Liver (tissue), 9 donors: Measurements from ENCODE around the gene CMIP. TPM values are rescaled to one million over a fixed set of nuclear protein-coding genes. Genes with fewer than 3 reads are reported as not detected.

Experiments used
- DNase-seq: peaks from one replicate; pipeline ENCODE4 v3.0.0-alpha.2; 2017; ENCODE audit warnings: low spot score
- H3K27ac ChIP-seq, 2 donors: one replicate each; pipeline ENCODE4 v1.7.0; 2013; ENCODE audit warnings: inconsistent platforms in 2 of 2, low read length in 2 of 2, control low read depth in 1 of 2, low read depth in 1 of 2, mild to moderate bottlenecking in 1 of 2
- H3K27me3 ChIP-seq, 4 donors: one replicate each; pipeline versions ENCODE4 v1.6.1 to v1.7.0; 2013; ENCODE audit warnings: low read length in 3 of 4, inconsistent platforms in 1 of 4, mild to moderate bottlenecking in 1 of 4, moderate library complexity in 1 of 4; ENCODE audit not compliant: control insufficient read depth in 4 of 4, insufficient read depth in 4 of 4
- H3K36me3 ChIP-seq, 4 donors: one replicate each; pipeline versions ENCODE4 v1.6.1 to v1.7.0; 2013; ENCODE audit warnings: low read length in 3 of 4, mild to moderate bottlenecking in 3 of 4, low read depth in 1 of 4, moderate library complexity in 1 of 4; ENCODE audit not compliant: control insufficient read depth in 4 of 4, insufficient read depth in 3 of 4
- H3K4me1 ChIP-seq, 4 donors: one replicate each; pipeline versions ENCODE4 v1.6.1 to v1.7.0; 2013; ENCODE audit warnings: low read length in 3 of 4, mild to moderate bottlenecking in 3 of 4, moderate library complexity in 1 of 4; ENCODE audit not compliant: control insufficient read depth in 4 of 4, insufficient read depth in 4 of 4
- H3K4me3 ChIP-seq, 3 donors: one replicate each; pipeline versions ENCODE4 v1.6.1 to v1.7.0; 2013; ENCODE audit warnings: low read length in 3 of 3, control low read depth in 1 of 3, low read depth in 1 of 3, mild to moderate bottlenecking in 1 of 3
- H3K9ac ChIP-seq, 2 donors: one replicate each; pipeline ENCODE4 v1.7.0; 2013; ENCODE audit warnings: low read length in 2 of 2, mild to moderate bottlenecking in 2 of 2, moderate library complexity in 2 of 2, control low read depth in 1 of 2, low read depth in 1 of 2
- H3K9me3 ChIP-seq, 4 donors: one replicate each; pipeline versions ENCODE4 v1.6.1 to v1.7.0; 2013; ENCODE audit warnings: low read length in 3 of 4; ENCODE audit not compliant: control insufficient read depth in 4 of 4
- FOXA1 ChIP-seq: IDR thresholded peaks from 2 replicates; pipeline ENCODE4 v1.6.1; 2016; ENCODE audit warnings: antibody characterized with exemption
- HNF4G ChIP-seq: IDR thresholded peaks from 2 replicates; pipeline ENCODE4 v1.6.1; 2016; ENCODE audit warnings: antibody characterized with exemption
- RAD21 ChIP-seq, 2 donors: IDR thresholded peaks; 2 replicates each; pipeline ENCODE4 v1.6.1; 2016; ENCODE audit warnings: antibody characterized with exemption in 2 of 2, mild to moderate bottlenecking in 2 of 2
- SP1 ChIP-seq: IDR thresholded peaks from 2 replicates; pipeline ENCODE4 v1.6.1; 2018; ENCODE audit warnings: antibody characterized with exemption, mild to moderate bottlenecking
- TAF1 ChIP-seq: conservative IDR thresholded peaks from 2 replicates; pipeline ENCODE4 v1.6.1; 2016; ENCODE audit warnings: antibody characterized with exemption, mild to moderate bottlenecking
- WGBS: extraction: QIAGEN DNeasy Blood & Tissue Kit; methylation state at CpG from one replicate; pipeline ENCODE4 v1.1.7; 2013; 5-methylcytosine and 5-hydroxymethylcytosine counted together
- polyA plus RNA-seq, 2 donors: library from polyadenylated mRNA; stranded (reverse) in 1 of 2; unstranded in 1 of 2; fragments of 200-250 nt in 1 of 2; fragments of >200 nt in 1 of 2; fragmentation: Nextera tagmentation in 1 of 2; extraction: Ambion mirVana in 1 of 2; gene quantifications; one replicate each; pipeline versions ENCODE4 v1.2.1 to v1.2.3, GENCODE V29; 2013 to 2015
- total RNA-seq, 2 donors: library from RNA; depleted of rRNA; stranded (reverse); fragments of >200 nt; gene quantifications; one replicate each; pipeline ENCODE4 v1.2.3, GENCODE V29; 2014
- TF ChIP-seq, protein P1 (sequence below): IDR thresholded peaks from 2 replicates; pipeline ENCODE4 v1.6.1; 2016; ENCODE audit warnings: antibody characterized with exemption
- TF ChIP-seq, protein P2 (sequence below): fragments of 150-350 bp; IDR thresholded peaks from 2 replicates; pipeline ENCODE4 v1.5.1; 2017; ENCODE audit warnings: improper control_type of control experiment, low read depth, low read length; ENCODE audit not compliant: missing input control
- donor health status: healthy.
- donor health status: healthy.
- donor health status: healthy.
- donor health status: healthy.
- donor health status: healthy.

Gene CMIP
- total and polyA plus RNA-seq, 4 donors, result 1.7 to 15.6 (median 10.1) TPM

DNA sequence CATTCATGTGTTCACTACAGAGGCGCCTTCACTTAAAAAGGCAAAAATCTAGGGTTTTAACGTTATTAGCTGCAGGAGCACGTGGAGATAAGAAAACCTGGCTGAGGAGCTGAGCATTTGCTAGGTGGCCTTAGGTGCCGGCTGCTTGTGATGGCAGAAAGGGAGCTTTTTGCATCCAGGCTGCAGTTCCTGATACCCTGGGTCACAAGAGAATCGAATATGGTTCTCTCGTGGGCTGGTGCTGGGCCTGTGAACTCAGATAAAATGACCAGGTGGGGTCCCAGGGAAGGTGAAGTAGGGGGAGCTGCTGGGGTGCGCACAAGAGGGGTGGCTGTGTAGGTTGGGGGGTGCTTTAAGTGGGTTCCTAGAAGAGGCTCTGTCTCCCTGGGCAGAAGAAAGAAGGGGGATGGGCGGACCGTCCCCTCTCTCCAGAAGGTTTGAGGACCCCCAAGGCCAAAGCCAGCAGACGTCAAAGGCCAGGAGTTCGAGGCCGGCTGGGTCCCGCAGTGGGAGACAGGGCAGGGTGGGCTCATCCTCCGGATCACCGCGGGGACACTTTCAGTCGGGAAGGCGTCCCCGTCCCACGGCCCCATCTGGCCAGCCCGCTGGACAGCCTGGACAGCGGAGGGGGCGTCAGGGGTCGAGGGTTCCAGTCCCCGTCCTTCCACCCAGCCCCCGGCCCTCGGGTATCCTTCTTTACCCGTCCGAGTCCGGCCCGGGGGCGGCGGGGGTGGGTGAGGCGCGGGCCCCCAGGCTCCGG lies 740 bp upstream of the CMIP start:
- TF ChIP-seq TAF1 (no peak), HNF4G (no peak), SP1 (no peak)

DNA sequence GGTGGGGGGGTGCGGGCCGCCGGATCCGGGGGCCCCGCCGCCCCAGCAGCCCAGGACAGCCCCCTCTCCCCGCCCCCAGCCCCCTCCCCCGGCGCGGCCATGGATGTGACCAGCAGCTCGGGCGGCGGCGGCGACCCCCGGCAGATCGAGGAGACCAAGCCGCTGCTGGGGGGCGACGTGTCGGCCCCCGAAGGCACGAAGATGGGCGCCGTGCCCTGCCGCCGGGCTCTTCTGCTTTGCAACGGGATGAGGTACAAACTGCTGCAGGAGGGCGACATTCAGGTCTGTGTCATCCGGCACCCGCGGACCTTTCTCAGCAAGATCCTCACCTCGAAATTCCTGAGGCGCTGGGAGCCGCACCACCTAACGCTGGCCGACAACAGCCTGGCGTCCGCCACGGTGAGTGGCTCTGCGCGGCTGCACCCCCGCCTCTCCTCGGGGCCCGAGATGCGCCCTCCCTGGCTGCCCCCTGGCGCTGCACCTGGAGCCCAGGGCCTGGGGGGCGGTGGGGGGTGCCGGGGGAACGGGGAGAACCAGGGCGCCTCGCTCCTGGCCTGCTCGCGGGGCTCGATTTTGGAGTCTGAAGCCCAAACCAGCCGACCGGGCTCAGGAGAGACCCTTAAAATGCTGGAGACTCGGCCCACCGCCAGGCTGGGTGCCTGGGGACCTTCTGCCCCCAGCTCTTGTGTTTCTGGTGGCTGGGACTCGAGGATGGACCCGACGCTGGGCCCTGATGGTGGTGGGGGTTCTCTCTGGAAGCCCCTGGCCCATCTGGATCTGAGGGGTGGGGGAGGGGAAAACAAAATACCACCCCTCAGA lies 744 bp downstream of the CMIP start:
- Histone ChIP-seq H3K36me3 (no peaks in the 10 kb centered on the region), H3K27me3 (no peaks in the 10 kb centered on the region), H3K9me3 (no peaks in the 10 kb centered on the region), H3K27ac (peak overlapping the region; percentile 89), H3K9ac (peak overlapping the region; percentile 69 to 96), H3K4me1 (peaks cover 7 to 42% (median 27%) of the 10 kb centered on the region in 4 donors), H3K4me3 (peak overlapping the region; percentile 85 to 93 (median 90))
- TF ChIP-seq, protein P1, sequence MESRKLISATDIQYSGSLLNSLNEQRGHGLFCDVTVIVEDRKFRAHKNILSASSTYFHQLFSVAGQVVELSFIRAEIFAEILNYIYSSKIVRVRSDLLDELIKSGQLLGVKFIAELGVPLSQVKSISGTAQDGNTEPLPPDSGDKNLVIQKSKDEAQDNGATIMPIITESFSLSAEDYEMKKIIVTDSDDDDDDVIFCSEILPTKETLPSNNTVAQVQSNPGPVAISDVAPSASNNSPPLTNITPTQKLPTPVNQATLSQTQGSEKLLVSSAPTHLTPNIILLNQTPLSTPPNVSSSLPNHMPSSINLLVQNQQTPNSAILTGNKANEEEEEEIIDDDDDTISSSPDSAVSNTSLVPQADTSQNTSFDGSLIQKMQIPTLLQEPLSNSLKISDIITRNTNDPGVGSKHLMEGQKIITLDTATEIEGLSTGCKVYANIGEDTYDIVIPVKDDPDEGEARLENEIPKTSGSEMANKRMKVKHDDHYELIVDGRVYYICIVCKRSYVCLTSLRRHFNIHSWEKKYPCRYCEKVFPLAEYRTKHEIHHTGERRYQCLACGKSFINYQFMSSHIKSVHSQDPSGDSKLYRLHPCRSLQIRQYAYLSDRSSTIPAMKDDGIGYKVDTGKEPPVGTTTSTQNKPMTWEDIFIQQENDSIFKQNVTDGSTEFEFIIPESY, result no peak
- TF ChIP-seq, protein P2, sequence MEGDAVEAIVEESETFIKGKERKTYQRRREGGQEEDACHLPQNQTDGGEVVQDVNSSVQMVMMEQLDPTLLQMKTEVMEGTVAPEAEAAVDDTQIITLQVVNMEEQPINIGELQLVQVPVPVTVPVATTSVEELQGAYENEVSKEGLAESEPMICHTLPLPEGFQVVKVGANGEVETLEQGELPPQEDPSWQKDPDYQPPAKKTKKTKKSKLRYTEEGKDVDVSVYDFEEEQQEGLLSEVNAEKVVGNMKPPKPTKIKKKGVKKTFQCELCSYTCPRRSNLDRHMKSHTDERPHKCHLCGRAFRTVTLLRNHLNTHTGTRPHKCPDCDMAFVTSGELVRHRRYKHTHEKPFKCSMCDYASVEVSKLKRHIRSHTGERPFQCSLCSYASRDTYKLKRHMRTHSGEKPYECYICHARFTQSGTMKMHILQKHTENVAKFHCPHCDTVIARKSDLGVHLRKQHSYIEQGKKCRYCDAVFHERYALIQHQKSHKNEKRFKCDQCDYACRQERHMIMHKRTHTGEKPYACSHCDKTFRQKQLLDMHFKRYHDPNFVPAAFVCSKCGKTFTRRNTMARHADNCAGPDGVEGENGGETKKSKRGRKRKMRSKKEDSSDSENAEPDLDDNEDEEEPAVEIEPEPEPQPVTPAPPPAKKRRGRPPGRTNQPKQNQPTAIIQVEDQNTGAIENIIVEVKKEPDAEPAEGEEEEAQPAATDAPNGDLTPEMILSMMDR, result peak; percentile 1
- TF ChIP-seq TAF1, result no peak
- DNase-seq, result peak; percentile 53
- 1% methylated on average over 62 of the region's 62 CpGs for WGBS

More for the DNA sequence above, 740 bp upstream of the CMIP start:
- H3K9me3 ChIP-seq, result no peaks in the 10 kb centered on the region
- peak overlapping the region; percentile 15 to 85 (median 38) for H3K4me3 ChIP-seq
- WGBS, result 14% methylated on average over 36 of the region's 36 CpGs
- H3K27ac ChIP-seq, result peak overlapping the region; percentile 40 to 62
- H3K27me3 ChIP-seq, result no peaks in the 10 kb centered on the region
- H3K36me3 ChIP-seq, result no peaks in the 10 kb centered on the region
- peak overlapping the region in 1 of 2 donors; percentile 40 for H3K9ac ChIP-seq
- peaks cover 2 to 28% (median 14%) of the 10 kb centered on the region in 4 donors for H3K4me1 ChIP-seq
- DNase-seq, result no peak

GRCh38 chr16:81445966-81446906 lies 1.6 kb downstream of the CMIP start:
- Histone ChIP-seq H3K4me3 (peak overlapping the region; percentile 70 to 93 (median 85)), H3K27me3 (no peaks in the 10 kb centered on the region), H3K4me1 (peaks cover 7 to 49% (median 30%) of the 10 kb centered on the region in 4 donors), H3K9ac (peak overlapping the region; percentile 69 to 96), H3K27ac (peak overlapping the region; percentile 89), H3K36me3 (no peaks in the 10 kb centered on the region), H3K9me3 (no peaks in the 10 kb centered on the region)
- DNase-seq, result no peak
- 3% methylated on average over 23 of the region's 23 CpGs for WGBS
- TF ChIP-seq FOXA1, result no peak
- TF ChIP-seq RAD21 (IDR thresholded peaks at IDR 0.05), result peak in 1 of 2 donors; percentile 2
